ENCODE data around the gene AOX1.
"Not testable (repeated sequence)": the region's sequence is repeated elsewhere in the genome, so short reads cannot be mapped to it uniquely, and the experiment has no call there.

AOX1 gene

GRCh38 chr2:200585730-200586643 is at the start of gene AOX1:
Gene AOX1 (plus strand): TSS chr2:200586014. CDS start chr2:200586109, 95 bp downstream.
- peak within 1 kb of the TSS; percentile 75 for H3K4me3 Mint-ChIP-seq
- H3K4me1 Mint-ChIP-seq: peaks cover 12% of the 10 kb centered on the region
- peak; percentile 41 for ATAC-seq (ENCODE audit: low read depth)
- H3K36me3 Mint-ChIP-seq: peaks cover 2% of the 10 kb centered on the region
- H3K27me3 Mint-ChIP-seq: peaks cover 10% of the 10 kb centered on the region
- no peak within 1 kb of the TSS for H3K27ac Mint-ChIP-seq
- peak in 1 of 2 donors; percentile 32 for DNase-seq (ENCODE audit: low spot score in 2 of 2)
- H3K9me3 Mint-ChIP-seq: no peaks in the 10 kb centered on the region

- DNase-seq (ENCODE audit: low spot score in 2 of 2) (no peak), ATAC-seq (ENCODE audit: low read depth) (no peak)
- no peaks in the 10 kb centered on the region for H3K4me1 Mint-ChIP-seq
Measured at GRCh38 chr2:200538139-200538538, 47.7 kb upstream of the AOX1 start.

GRCh38 chr2:200540793-200541192 is 45.0 kb upstream of the AOX1 start:
- H3K9me3 Mint-ChIP-seq: no peaks in the 10 kb centered on the region
- ATAC-seq (ENCODE audit: low read depth): no peak

More at GRCh38 chr2:200538139-200538538, 47.7 kb upstream of the AOX1 start:
- H3K27me3 Mint-ChIP-seq: no peaks in the 10 kb centered on the region
- H3K36me3 Mint-ChIP-seq: peaks cover 14% of the 10 kb centered on the region
- H3K9me3 Mint-ChIP-seq: no peaks in the 10 kb centered on the region
- no peak overlapping the region for H3K27ac Mint-ChIP-seq
- H3K4me3 Mint-ChIP-seq: no peak overlapping the region

GRCh38 chr2:200566596-200566995 is 19.2 kb upstream of the AOX1 start:
- not testable (repeated sequence) for H3K4me1 Mint-ChIP-seq; H3K9me3 Mint-ChIP-seq; H3K27me3 Mint-ChIP-seq; ATAC-seq (ENCODE audit: low read depth); DNase-seq (ENCODE audit: low spot score in 2 of 2); H3K4me3 Mint-ChIP-seq; H3K27ac Mint-ChIP-seq
- peaks cover 13% of the 10 kb centered on the region for H3K36me3 Mint-ChIP-seq

More at GRCh38 chr2:200540793-200541192, 45.0 kb upstream of the AOX1 start:
- H3K4me1 Mint-ChIP-seq: no peaks in the 10 kb centered on the region
- no peak for DNase-seq (ENCODE audit: low spot score in 2 of 2)
- no peak overlapping the region for H3K4me3 Mint-ChIP-seq
- H3K36me3 Mint-ChIP-seq: peaks cover 16% of the 10 kb centered on the region
- H3K27ac Mint-ChIP-seq: no peak overlapping the region
- H3K27me3 Mint-ChIP-seq: no peaks in the 10 kb centered on the region

GRCh38 chr2:200567932-200568331 is 17.9 kb upstream of the AOX1 start:
- ATAC-seq (ENCODE audit: low read depth) (no peak), DNase-seq (ENCODE audit: low spot score in 2 of 2) (no peak)
- peaks cover 11% of the 10 kb centered on the region for H3K36me3 Mint-ChIP-seq
- H3K4me1 Mint-ChIP-seq: peaks cover 2% of the 10 kb centered on the region
- no peak overlapping the region for H3K4me3 Mint-ChIP-seq
- H3K27ac Mint-ChIP-seq: no peak overlapping the region
- H3K9me3 Mint-ChIP-seq: peaks cover 1% of the 10 kb centered on the region
- no peaks in the 10 kb centered on the region for H3K27me3 Mint-ChIP-seq

- no peaks in the 10 kb centered on the region for H3K27me3 Mint-ChIP-seq
- no peak overlapping the region for H3K4me3 Mint-ChIP-seq
- no peak overlapping the region for H3K27ac Mint-ChIP-seq
- ATAC-seq (ENCODE audit: low read depth) (no peak), DNase-seq (ENCODE audit: low spot score in 2 of 2) (no peak)
- peaks cover 8% of the 10 kb centered on the region for H3K36me3 Mint-ChIP-seq
- H3K9me3 Mint-ChIP-seq: peaks cover 1% of the 10 kb centered on the region
- H3K4me1 Mint-ChIP-seq: no peaks in the 10 kb centered on the region
Measured at GRCh38 chr2:200575957-200576356, 9.9 kb upstream of the AOX1 start.

GRCh38 chr2:200577027-200577426 is 8.8 kb upstream of the AOX1 start:
- Mint-ChIP-seq H3K36me3 (peaks cover 6% of the 10 kb centered on the region), H3K4me1 (no peaks in the 10 kb centered on the region), H3K9me3 (peaks cover 1% of the 10 kb centered on the region), H3K27me3 (no peaks in the 10 kb centered on the region), H3K27ac (no peak overlapping the region), H3K4me3 (no peak overlapping the region)
- no peak for ATAC-seq (ENCODE audit: low read depth)
- DNase-seq (ENCODE audit: low spot score in 2 of 2): no peak

- H3K36me3 Mint-ChIP-seq: peaks cover 8% of the 10 kb centered on the region
- peaks cover 1% of the 10 kb centered on the region for H3K9me3 Mint-ChIP-seq
- DNase-seq (ENCODE audit: low spot score in 2 of 2) (no peak), ATAC-seq (ENCODE audit: low read depth) (no peak)
- peaks cover 2% of the 10 kb centered on the region for H3K27me3 Mint-ChIP-seq
- no peaks in the 10 kb centered on the region for H3K4me1 Mint-ChIP-seq
- H3K27ac Mint-ChIP-seq: no peak overlapping the region
- no peak overlapping the region for H3K4me3 Mint-ChIP-seq
Measured at GRCh38 chr2:200578778-200579177, 7.0 kb upstream of the AOX1 start.

GRCh38 chr2:200584639-200585038 is 1.2 kb upstream of the AOX1 start:
- DNase-seq (ENCODE audit: low spot score in 2 of 2): no peak
- peaks cover 12% of the 10 kb centered on the region for H3K4me1 Mint-ChIP-seq
- no peak for ATAC-seq (ENCODE audit: low read depth)
- H3K36me3 Mint-ChIP-seq: peaks cover 4% of the 10 kb centered on the region
- H3K4me3 Mint-ChIP-seq: no peak overlapping the region
- H3K27ac Mint-ChIP-seq: no peak overlapping the region
- peaks cover 5% of the 10 kb centered on the region for H3K27me3 Mint-ChIP-seq
- no peaks in the 10 kb centered on the region for H3K9me3 Mint-ChIP-seq

- DNase-seq (ENCODE audit: low spot score in 2 of 2): no peak
- H3K27ac Mint-ChIP-seq: no peak overlapping the region
- peak overlapping the region; percentile 75 for H3K4me3 Mint-ChIP-seq
- H3K27me3 Mint-ChIP-seq: peaks cover 6% of the 10 kb centered on the region
- peaks cover 12% of the 10 kb centered on the region for H3K4me1 Mint-ChIP-seq
- peaks cover 4% of the 10 kb centered on the region for H3K36me3 Mint-ChIP-seq
- H3K9me3 Mint-ChIP-seq: no peaks in the 10 kb centered on the region
- no peak for ATAC-seq (ENCODE audit: low read depth)
Measured at GRCh38 chr2:200585340-200585729, 479 bp upstream of the AOX1 start.

GRCh38 chr2:200586644-200586975 is 796 bp downstream of the AOX1 start:
- Mint-ChIP-seq H3K9me3 (no peaks in the 10 kb centered on the region), H3K27me3 (peaks cover 13% of the 10 kb centered on the region), H3K4me1 (peaks cover 12% of the 10 kb centered on the region), H3K4me3 (peak overlapping the region; percentile 75), H3K27ac (no peak overlapping the region), H3K36me3 (peaks cover 2% of the 10 kb centered on the region)
- DNase-seq (ENCODE audit: low spot score in 2 of 2) (no peak), ATAC-seq (ENCODE audit: low read depth) (no peak)

GRCh38 chr2:200587007-200587616 is 1.3 kb downstream of the AOX1 start:
- Mint-ChIP-seq H3K36me3 (peaks cover 2% of the 10 kb centered on the region), H3K27me3 (peaks cover 13% of the 10 kb centered on the region), H3K9me3 (no peaks in the 10 kb centered on the region), H3K4me3 (no peak overlapping the region), H3K27ac (no peak overlapping the region), H3K4me1 (peaks cover 12% of the 10 kb centered on the region)
- DNase-seq (ENCODE audit: low spot score in 2 of 2): no peak
- ATAC-seq (ENCODE audit: low read depth): no peak

GRCh38 chr2:200588076-200588678 is 2.4 kb downstream of the AOX1 start:
- H3K4me1 Mint-ChIP-seq: peaks cover 12% of the 10 kb centered on the region
- peaks cover 11% of the 10 kb centered on the region for H3K27me3 Mint-ChIP-seq
- no peaks in the 10 kb centered on the region for H3K9me3 Mint-ChIP-seq
- DNase-seq (ENCODE audit: low spot score in 2 of 2) (no peak), ATAC-seq (ENCODE audit: low read depth) (no peak)
- H3K4me3 Mint-ChIP-seq: no peak overlapping the region
- no peak overlapping the region for H3K27ac Mint-ChIP-seq
- H3K36me3 Mint-ChIP-seq: no peaks in the 10 kb centered on the region

GRCh38 chr2:200590090-200590489 is 4.3 kb downstream of the AOX1 start:
- Mint-ChIP-seq H3K9me3 (no peaks in the 10 kb centered on the region), H3K4me1 (peaks cover 6% of the 10 kb centered on the region), H3K27me3 (peaks cover 12% of the 10 kb centered on the region), H3K27ac (no peak overlapping the region), H3K4me3 (no peak overlapping the region), H3K36me3 (no peaks in the 10 kb centered on the region)
- DNase-seq (ENCODE audit: low spot score in 2 of 2) (no peak), ATAC-seq (ENCODE audit: low read depth) (no peak)

Data from memory B cell (primary cell).